ENCODE results near the gene GGTLC2.
"Not testable (repeated sequence)": the region's sequence is repeated elsewhere in the genome, so short reads cannot be mapped to it uniquely, and the experiment has no call there.

Gene GGTLC2

GRCh38 chr22:22670076-22670795 lies 25.8 kb downstream of the GGTLC2 start:
- no peak for DNase-seq

GRCh38 chr22:22671506-22671905 lies 27.1 kb downstream of the GGTLC2 start:
- no peak for DNase-seq

- no peak for DNase-seq
Observed at GRCh38 chr22:22673099-22673498, 28.7 kb downstream of the GGTLC2 start.

GRCh38 chr22:22673628-22674027 lies 29.2 kb downstream of the GGTLC2 start:
- DNase-seq, result no peak

- DNase-seq, result no peak
Observed at GRCh38 chr22:22674467-22674866, 30.1 kb downstream of the GGTLC2 start.

GRCh38 chr22:22678970-22679369 lies 34.6 kb downstream of the GGTLC2 start:
- no peak for DNase-seq

- DNase-seq, result no peak
Observed at GRCh38 chr22:22680396-22680795, 36.0 kb downstream of the GGTLC2 start.

- DNase-seq, result no peak
Observed at GRCh38 chr22:22681221-22681739, 36.9 kb downstream of the GGTLC2 start.

GRCh38 chr22:22682196-22682595 lies 37.8 kb downstream of the GGTLC2 start:
- no peak for DNase-seq

GRCh38 chr22:22682807-22683667 lies 38.6 kb downstream of the GGTLC2 start:
- no peak for DNase-seq

- no peak for DNase-seq
Observed at GRCh38 chr22:22683668-22684361, 39.4 kb downstream of the GGTLC2 start.

- peak; percentile 79 for DNase-seq
Observed at GRCh38 chr22:22684580-22685561, 40.5 kb downstream of the GGTLC2 start.

GRCh38 chr22:22685586-22685985 lies 41.2 kb downstream of the GGTLC2 start:
- DNase-seq, result no peak

GRCh38 chr22:22686202-22687115 lies 42.0 kb downstream of the GGTLC2 start:
- not testable (repeated sequence) for DNase-seq

- peak; percentile 82 for DNase-seq
Observed at GRCh38 chr22:22687638-22688500, 43.5 kb downstream of the GGTLC2 start.

GRCh38 chr22:22689621-22690345 lies 45.4 kb downstream of the GGTLC2 start:
- no peak for DNase-seq

GRCh38 chr22:22691055-22691454 lies 46.6 kb downstream of the GGTLC2 start:
- no peak for DNase-seq

- no peak for DNase-seq
Observed at GRCh38 chr22:22691716-22692701, 47.6 kb downstream of the GGTLC2 start.

Data from OCI-M1 (cell line).